Fibroblast of peridontal ligament (primary cell): ENCODE data around the gene JARID2.

ENCODE experiments used
- DNase-seq: peaks from one replicate; pipeline ENCODE4 v3.0.0-alpha.2; 2010; ENCODE audit errors: extremely low read depth

JARID2 gene

DNA sequence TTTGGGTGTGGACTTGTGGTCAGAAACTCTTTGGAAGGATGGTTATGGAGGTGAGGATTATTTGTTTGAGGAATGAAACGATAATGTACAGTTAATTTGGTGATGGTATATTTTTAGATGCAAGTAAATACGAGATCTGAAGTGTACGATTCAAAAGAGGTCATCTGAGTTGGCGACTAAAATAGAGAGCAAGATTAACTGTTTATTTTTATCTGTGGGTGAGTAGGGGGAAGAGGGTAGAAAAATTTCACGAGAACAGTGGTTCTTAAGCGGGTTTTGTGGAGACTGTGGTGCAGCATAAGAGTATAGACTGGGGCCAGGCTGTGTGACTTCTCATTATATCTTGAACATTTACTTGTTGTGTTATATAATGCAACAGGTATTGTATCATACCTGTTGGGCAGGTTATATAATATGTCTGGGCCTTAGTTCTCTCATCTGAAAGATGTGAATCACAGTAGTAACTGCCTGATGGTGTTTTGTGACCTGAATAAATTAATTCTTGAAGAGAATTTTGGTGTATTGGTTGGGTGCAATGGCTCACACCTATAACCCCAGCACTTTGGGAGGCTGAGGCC lies 171.2 kb downstream of the JARID2 start:
- no peak for DNase-seq

GRCh38 chr6:15417811-15418210 lies 171.9 kb downstream of the JARID2 start:
- no peak for DNase-seq

- DNase-seq: no peak
These were observed 173.6 kb downstream of the JARID2 start for GRCh38 chr6:15419493-15419892.

GRCh38 chr6:15420959-15421438 lies 175.1 kb downstream of the JARID2 start:
- no peak for DNase-seq

GRCh38 chr6:15421945-15422733 lies 176.3 kb downstream of the JARID2 start:
- no peak for DNase-seq

GRCh38 chr6:15423286-15423993 lies 177.6 kb downstream of the JARID2 start:
- DNase-seq: no peak

DNA sequence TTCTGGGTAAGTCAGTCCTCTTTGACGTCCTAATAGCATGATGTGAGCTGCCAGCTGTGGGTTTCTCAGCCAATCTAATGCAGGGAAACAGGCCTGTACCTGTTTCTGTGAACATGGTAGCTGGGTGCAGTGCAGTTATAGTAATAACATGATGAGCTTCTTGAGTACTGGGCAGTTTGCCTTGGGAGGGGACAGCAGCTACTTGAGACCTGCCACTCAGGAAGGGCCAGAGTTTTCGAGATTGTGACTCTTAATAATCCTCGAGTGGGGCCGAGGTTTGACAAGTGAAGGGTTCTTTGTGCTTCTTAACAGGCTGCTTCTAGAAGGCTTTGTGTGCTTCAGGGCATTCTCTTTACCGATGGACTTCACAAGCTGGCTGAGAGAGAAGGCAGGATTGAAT lies 180.1 kb downstream of the JARID2 start:
- DNase-seq: no peak

DNA sequence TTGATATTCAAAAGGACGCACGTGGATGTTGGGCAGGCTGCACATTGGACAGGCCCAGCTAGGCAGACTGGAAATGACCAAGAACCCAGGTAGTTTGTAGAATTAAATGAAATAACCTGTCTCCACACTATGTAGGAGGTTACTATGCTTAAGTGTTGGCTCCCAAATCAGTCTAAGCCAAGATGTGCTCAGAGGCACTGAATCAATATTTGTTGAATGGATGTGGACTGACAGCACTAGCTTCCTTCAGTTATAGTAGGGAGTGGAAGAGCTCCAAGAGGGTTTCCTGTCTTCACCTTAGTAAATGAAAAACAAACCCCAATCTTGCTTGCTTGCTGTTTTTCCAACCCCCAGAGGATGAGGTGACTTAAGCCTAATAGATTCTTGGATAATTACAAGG lies 180.5 kb downstream of the JARID2 start:
- no peak for DNase-seq

DNA sequence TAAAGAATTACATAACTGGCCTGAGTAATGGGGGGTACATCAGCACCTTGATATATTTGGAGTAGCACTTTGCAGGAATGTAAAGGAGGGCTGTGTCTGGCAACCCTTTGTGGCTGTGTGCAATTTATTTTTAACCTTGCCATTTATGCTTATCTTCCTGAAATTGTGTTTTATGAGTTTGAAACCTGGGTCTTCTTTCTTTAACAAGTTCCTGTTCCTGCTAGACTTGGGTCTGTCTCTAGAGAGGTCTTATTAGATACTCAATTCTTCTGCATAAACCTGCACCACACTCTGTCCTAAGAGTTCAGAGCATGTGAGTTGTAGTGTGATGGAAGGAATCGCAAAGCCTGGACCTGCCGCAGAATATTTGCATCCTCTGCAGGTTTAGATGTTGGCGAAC lies 181.0 kb downstream of the JARID2 start:
- no peak for DNase-seq

DNA sequence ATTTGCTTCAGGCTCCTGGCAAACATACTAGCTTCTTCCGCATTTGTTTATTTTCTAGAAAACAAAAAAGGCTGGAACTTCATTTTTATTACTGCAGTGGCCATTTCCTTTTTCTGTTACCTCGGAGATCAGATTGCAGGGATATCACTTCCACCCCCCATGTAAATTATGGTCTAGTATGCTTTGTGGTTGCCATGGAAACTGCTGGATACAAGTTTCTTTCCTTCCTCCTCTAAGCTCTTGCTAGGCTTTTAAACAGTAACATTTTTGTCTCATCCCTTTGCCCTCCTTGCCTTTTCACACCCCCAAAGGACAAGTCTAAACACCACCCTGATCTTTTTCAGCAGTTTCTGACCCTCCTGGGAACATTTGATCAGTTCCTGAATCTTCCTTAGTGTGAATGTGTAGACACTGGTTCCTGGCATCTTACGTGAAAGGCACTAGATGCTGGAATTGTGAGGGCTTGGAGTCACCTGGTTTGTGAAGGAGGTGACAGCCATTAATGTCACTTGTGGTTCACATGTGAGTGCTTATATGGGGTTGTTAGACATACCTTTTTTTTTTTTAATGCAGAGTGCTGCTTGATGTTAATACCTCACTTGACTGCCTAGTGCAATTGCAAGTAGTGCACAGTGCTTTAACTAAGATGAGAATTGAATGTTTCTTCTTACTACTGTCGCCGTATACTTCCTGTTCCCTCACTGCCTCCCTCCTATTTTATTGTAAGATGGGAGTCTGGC lies 181.6 kb downstream of the JARID2 start:
- DNase-seq: peak; percentile 45

- peak; percentile 78 for DNase-seq
These were observed 183.6 kb downstream of the JARID2 start for GRCh38 chr6:15429141-15430110.

GRCh38 chr6:15430186-15430585 lies 184.3 kb downstream of the JARID2 start:
- DNase-seq: peak; percentile 81

- DNase-seq: peak; percentile 57
These were observed 185.1 kb downstream of the JARID2 start for GRCh38 chr6:15430931-15431405.

DNA sequence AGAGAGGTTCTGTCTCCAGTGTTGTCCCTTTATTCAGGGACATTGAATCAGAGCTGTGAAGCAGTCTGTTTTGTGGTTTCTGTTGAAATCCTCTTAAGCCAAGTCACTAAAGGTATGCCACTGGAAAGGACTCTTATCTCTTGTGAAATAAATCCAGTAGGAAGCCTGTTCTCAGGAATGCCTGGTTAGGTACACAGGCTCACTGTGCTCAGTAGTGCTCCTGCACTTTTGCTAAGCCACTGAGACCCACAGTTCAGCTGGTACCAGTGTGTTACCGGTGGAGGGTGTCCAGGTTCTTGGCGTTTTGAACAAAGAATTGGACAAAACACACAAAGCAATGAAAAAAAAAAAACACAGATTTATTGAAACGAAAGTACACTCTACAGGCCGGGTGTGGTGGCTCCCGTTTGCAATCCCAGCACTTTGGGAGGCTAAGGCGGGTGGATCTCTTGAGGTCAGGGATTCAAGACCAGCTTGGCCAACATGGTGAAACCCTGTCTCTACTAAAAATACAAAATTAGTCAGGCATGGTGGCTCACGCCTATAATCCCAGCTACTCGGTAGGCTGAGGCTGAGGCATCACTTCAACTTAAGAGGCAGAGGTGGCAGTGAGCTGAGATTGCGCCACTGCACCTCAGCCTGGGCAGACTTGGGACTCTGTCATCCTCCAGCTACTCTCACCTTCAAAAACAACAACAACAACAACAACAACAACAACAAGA lies 186.1 kb downstream of the JARID2 start:
- DNase-seq: no peak

GRCh38 chr6:15433511-15433861 lies 187.6 kb downstream of the JARID2 start:
- DNase-seq: no peak

- DNase-seq: no peak
These were observed 188.4 kb downstream of the JARID2 start for GRCh38 chr6:15434263-15434662.

- no peak for DNase-seq
These were observed 189.0 kb downstream of the JARID2 start for GRCh38 chr6:15434823-15435380.

DNA sequence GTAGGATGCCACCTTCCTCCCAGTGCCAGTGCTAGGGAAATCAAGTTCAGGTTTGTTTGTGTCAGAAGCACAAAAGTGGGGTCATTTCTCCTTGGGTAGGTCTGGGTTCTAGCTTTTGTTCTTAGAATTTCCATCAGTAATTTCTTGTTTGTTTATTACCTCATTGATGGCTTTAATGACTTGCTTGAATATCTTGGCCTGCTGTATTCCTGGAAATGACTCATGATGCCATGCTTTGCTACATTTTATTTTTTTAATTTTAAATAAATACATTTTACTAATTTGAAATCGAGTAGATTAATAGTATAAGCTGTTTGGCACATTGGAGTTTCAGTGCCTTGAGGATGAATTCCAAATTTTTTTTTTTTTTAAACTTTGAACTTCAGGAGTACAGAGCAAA lies 189.6 kb downstream of the JARID2 start:
- DNase-seq: no peak

DNA sequence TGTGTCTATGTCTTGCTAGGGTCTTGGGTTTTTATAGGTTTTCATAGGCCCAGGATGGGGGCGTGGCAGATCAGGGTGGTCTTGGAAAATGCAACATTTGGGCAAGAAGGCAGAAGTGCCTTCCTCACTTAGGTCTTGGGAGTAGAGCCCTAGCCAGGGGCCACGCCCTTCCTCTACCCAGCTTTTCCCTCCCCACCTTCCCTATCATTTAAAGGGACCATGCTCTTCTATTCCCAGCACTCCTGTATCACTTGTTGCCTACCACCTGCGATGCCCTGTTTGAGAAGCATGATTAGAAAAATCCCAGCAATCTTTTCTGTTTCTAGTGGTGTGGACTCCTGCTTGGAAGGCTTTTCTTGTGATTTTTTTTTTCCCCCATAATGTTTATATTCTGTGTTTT lies 190.6 kb downstream of the JARID2 start:
- DNase-seq: no peak

DNA sequence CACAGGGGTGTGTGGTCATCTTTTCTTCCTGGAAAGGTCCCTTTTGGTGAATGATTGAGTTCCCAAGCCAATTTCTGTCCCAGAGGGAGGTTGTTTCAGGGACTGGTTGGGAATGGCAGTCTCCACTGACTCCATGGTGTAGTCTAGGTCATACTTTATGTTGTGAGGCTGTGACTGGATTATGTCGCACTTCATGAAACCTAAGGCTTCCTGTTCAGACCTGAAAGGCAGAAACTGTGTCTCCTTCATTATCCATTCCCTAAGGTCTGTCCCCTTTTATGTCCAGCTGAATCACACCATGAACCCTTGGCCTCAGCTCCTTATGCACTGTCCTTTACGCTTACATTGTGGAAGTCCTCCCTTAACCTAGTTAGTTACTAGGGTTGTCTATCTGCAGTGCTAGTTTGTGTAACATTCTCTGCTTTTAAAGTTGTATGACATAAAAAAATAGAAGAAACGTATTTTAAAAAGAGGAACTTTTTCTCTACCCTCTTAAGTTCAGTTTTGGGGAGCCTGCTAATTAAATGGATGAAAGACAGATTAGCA lies 191.3 kb downstream of the JARID2 start:
- DNase-seq: no peak
